Panc1 (cell line): ENCODE measurements around the gene H6PD.

Source experiments
- POLR2AphosphoS5 ChIP-seq: IDR thresholded peaks from 2 replicates; pipeline ENCODE4 v1.6.1; 2012; ENCODE audit warnings: mild to moderate bottlenecking, low read depth, low read length, moderate library complexity
- REST ChIP-seq, 2 experiments: IDR thresholded peaks; 2 replicates each; pipeline ENCODE4 v1.6.1; 2011 to 2012; ENCODE audit warnings: low read depth in 2 of 2, control low read depth in 1 of 2, low read length in 1 of 2, mild to moderate bottlenecking in 1 of 2, moderate library complexity in 1 of 2; ENCODE audit not compliant: insufficient read depth in 1 of 2
- SIN3A ChIP-seq: IDR thresholded peaks from 2 replicates; pipeline ENCODE4 v1.6.1; 2012; ENCODE audit warnings: low read depth, mild to moderate bottlenecking, low read length, moderate library complexity, borderline replicate concordance; ENCODE audit not compliant: insufficient read depth
- TCF7L2 ChIP-seq: IDR thresholded peaks from 2 replicates; pipeline ENCODE4 v1.6.1; 2011; ENCODE audit warnings: mild to moderate bottlenecking, low read depth, low read length, inconsistent platforms
- TF ChIP-seq, protein P1 (sequence below): fragments of 450-650 bp; IDR thresholded peaks from 2 replicates; pipeline ENCODE4 v1.5.1; 2017; ENCODE audit warnings: mild to moderate bottlenecking

- TF ChIP-seq, protein P1, sequence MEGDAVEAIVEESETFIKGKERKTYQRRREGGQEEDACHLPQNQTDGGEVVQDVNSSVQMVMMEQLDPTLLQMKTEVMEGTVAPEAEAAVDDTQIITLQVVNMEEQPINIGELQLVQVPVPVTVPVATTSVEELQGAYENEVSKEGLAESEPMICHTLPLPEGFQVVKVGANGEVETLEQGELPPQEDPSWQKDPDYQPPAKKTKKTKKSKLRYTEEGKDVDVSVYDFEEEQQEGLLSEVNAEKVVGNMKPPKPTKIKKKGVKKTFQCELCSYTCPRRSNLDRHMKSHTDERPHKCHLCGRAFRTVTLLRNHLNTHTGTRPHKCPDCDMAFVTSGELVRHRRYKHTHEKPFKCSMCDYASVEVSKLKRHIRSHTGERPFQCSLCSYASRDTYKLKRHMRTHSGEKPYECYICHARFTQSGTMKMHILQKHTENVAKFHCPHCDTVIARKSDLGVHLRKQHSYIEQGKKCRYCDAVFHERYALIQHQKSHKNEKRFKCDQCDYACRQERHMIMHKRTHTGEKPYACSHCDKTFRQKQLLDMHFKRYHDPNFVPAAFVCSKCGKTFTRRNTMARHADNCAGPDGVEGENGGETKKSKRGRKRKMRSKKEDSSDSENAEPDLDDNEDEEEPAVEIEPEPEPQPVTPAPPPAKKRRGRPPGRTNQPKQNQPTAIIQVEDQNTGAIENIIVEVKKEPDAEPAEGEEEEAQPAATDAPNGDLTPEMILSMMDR: no peak
- TF ChIP-seq SIN3A (no peak), TCF7L2 (no peak), POLR2AphosphoS5 (no peak), REST (IDR thresholded peaks at IDR 0.05; ENCODE audit: insufficient read depth in 1 of 2, low read depth in 2 of 2, low read length in 1 of 2) (no peak)
Observed at GRCh38 chr1:9229549-9229948, 5.0 kb upstream of the H6PD start.
